ENCODE results near the gene FANCI.

Gene FANCI

GRCh38 chr15:89363770-89364169, 120.0 kb downstream of the FANCI start:
- DNase-seq: no peak

GRCh38 chr15:89364341-89364740, 120.6 kb downstream of the FANCI start:
- DNase-seq: peak; percentile 85

- DNase-seq: no peak
These were observed 121.1 kb downstream of the FANCI start for GRCh38 chr15:89364741-89365450.

- no peak for DNase-seq
These were observed 121.8 kb downstream of the FANCI start for GRCh38 chr15:89365462-89366065.

Measured in NCI-H2171 (cell line).